ENCODE data around the gene WDR70.
"Not testable (repeated sequence)": the region's sequence is repeated elsewhere in the genome, so short reads cannot be mapped to it uniquely, and the experiment has no call there.

GRCh38 chr5:37593292-37593691, 214.2 kb downstream of the WDR70 start:
- not testable (repeated sequence) for TF ChIP-seq CTCF, POLR2A (IDR thresholded peaks at IDR 0.05)
